WERI-Rb-1 (cell line): ENCODE results near the gene FGD3.

Source experiments
- DNase-seq: peaks from one replicate; pipeline ENCODE4 v3.0.0-alpha.2; 2020
- H3K27ac ChIP-seq: fragments of 250-450 bp; sonication (Bioruptor Pico); 2 replicates; pipeline ENCODE4 v1.5.1; 2020; ENCODE audit warnings: mild to moderate bottlenecking, moderate library complexity
- H3K27me3 ChIP-seq: fragments of 250-450 bp; sonication (Bioruptor Pico); 2 replicates; pipeline ENCODE4 v1.5.1; 2021; ENCODE audit warnings: mild to moderate bottlenecking, low read depth, moderate library complexity; ENCODE audit not compliant: insufficient read depth, severe bottlenecking
- H3K36me3 ChIP-seq: fragments of 250-450 bp; sonication (Bioruptor Pico); 2 replicates; pipeline ENCODE4 v1.5.1; 2020; ENCODE audit warnings: mild to moderate bottlenecking, moderate library complexity
- H3K4me3 ChIP-seq: 2 replicates; pipeline ENCODE4 v1.5.1; 2011; ENCODE audit warnings: low read depth, mild to moderate bottlenecking, control low read depth, low read length
- H3K9me3 ChIP-seq: fragments of 250-450 bp; sonication (Bioruptor Pico); 2 replicates; pipeline ENCODE4 v1.5.1; 2021; ENCODE audit warnings: mild to moderate bottlenecking, moderate library complexity; ENCODE audit not compliant: severe bottlenecking
- CTCF ChIP-seq: IDR thresholded peaks from 2 replicates; pipeline ENCODE4 v1.5.1; 2011; ENCODE audit warnings: low read depth, mild to moderate bottlenecking, control low read depth, inconsistent platforms, low read length

Gene FGD3

GRCh38 chr9:93008457-93008856 lies 61.1 kb downstream of the FGD3 start:
- H3K27ac ChIP-seq: no peak overlapping the region
- H3K4me3 ChIP-seq: no peak overlapping the region
- no peak for DNase-seq
- H3K27me3 ChIP-seq: no peaks in the 10 kb centered on the region
- H3K36me3 ChIP-seq: no peaks in the 10 kb centered on the region
- TF ChIP-seq CTCF: no peak
- no peaks in the 10 kb centered on the region for H3K9me3 ChIP-seq

GRCh38 chr9:93009337-93010015 lies 62.2 kb downstream of the FGD3 start:
- H3K36me3 ChIP-seq: no peaks in the 10 kb centered on the region
- no peaks in the 10 kb centered on the region for H3K9me3 ChIP-seq
- TF ChIP-seq CTCF: no peak
- DNase-seq: no peak
- no peak overlapping the region for H3K4me3 ChIP-seq
- H3K27ac ChIP-seq: no peak overlapping the region
- H3K27me3 ChIP-seq: no peaks in the 10 kb centered on the region

GRCh38 chr9:93010056-93010455 lies 62.7 kb downstream of the FGD3 start:
- DNase-seq: no peak
- Histone ChIP-seq H3K4me3 (no peak overlapping the region), H3K27ac (no peak overlapping the region), H3K9me3 (no peaks in the 10 kb centered on the region), H3K27me3 (no peaks in the 10 kb centered on the region), H3K36me3 (no peaks in the 10 kb centered on the region)
- no peak for TF ChIP-seq CTCF

- no peaks in the 10 kb centered on the region for H3K27me3 ChIP-seq
- DNase-seq: no peak
- TF ChIP-seq CTCF: no peak
- no peaks in the 10 kb centered on the region for H3K36me3 ChIP-seq
- no peaks in the 10 kb centered on the region for H3K9me3 ChIP-seq
- no peak overlapping the region for H3K27ac ChIP-seq
- H3K4me3 ChIP-seq: no peak overlapping the region
These were observed 63.4 kb downstream of the FGD3 start for GRCh38 chr9:93010704-93011103.

GRCh38 chr9:93011114-93011513 lies 63.8 kb downstream of the FGD3 start:
- Histone ChIP-seq H3K4me3 (no peak overlapping the region), H3K9me3 (no peaks in the 10 kb centered on the region), H3K27me3 (no peaks in the 10 kb centered on the region), H3K36me3 (no peaks in the 10 kb centered on the region), H3K27ac (no peak overlapping the region)
- DNase-seq: no peak
- no peak for TF ChIP-seq CTCF
